HCT116 (cell line): ENCODE measurements around the gene P3H4. TPM values are rescaled to one million over a fixed set of nuclear protein-coding genes. Genes with fewer than 3 reads are reported as not detected.

Source experiments
- ATAC-seq: fragments of 200-7000 bp; cut with Tn5 transposase; 2 replicates; pipeline ENCODE4 v1.9.1; 2020; ENCODE audit warnings: mild to moderate bottlenecking, moderate library complexity
- BruUV-seq: library from RNA; stranded (reverse); fragments of 400-500 nt; replicated peaks from 2 replicates; lab custom pipeline; 2021; lab: Mats Ljungman, UMichigan
- CTCF ChIA-PET: fragments of 300-600 bp; sonication (Branson Sonifier 250); formaldehyde crosslinking; loops from one replicate; lab custom pipeline; 2021; ENCODE audit warnings: antibody characterized with exemption; lab: Charles Lee
- POLR2A ChIA-PET: fragments of 300-600, 350-600 bp; sonication (Branson Sonifier 250); formaldehyde crosslinking; loops from one replicate; lab custom pipeline; 2021; ENCODE audit warnings: antibody characterized with exemption; lab: Charles Lee
- RAD21 ChIA-PET, 2 experiments: fragments of 300-600 bp; sonication (Branson Sonifier 250); formaldehyde crosslinking; loops; one replicate each; lab custom pipeline; 2023; ENCODE audit warnings: low total read pairs in 2 of 2; ENCODE audit not compliant: uncharacterized antibody in 2 of 2, unreplicated experiment in 2 of 2, low non-redundant PET in 1 of 2; lab: Charles Lee
- DNase-seq: peaks from one replicate; pipeline ENCODE4 v3.0.0-alpha.2; 2010; ENCODE audit warnings: low read depth, low spot score
- H2AFZ ChIP-seq: fragments of 200-600 bp; shearing (Covaris generic), sonication (generic); 2 replicates; pipeline ENCODE4 v1.6.1; 2017; ENCODE audit warnings: low read depth, mixed run types, mixed read lengths, antibody characterized with exemption, low read length; ENCODE audit not compliant: poor library complexity, severe bottlenecking
- H3K27ac ChIP-seq: 2 replicates; pipeline ENCODE4 v1.5.1; 2012; ENCODE audit warnings: low read depth, low read length
- H3K27me3 ChIP-seq: fragments of 200-600 bp; sonication (generic); 2 replicates; pipeline ENCODE4 v1.6.1; 2016; ENCODE audit warnings: mixed run types, low read length, mixed read lengths; ENCODE audit not compliant: insufficient read depth
- H3K36me3 ChIP-seq, 2 experiments: fragments of 200-500 bp in 1 of 2; fragments of 200-600 bp in 1 of 2; sonication (Bioruptor generic) in 1 of 2; sonication (generic) in 1 of 2; 2 replicates each; pipeline versions ENCODE4 v1.5.1 to v1.6.1; 2014 to 2016; ENCODE audit warnings: low read length in 2 of 2, inconsistent platforms in 1 of 2, mixed read lengths in 1 of 2, mixed run types in 1 of 2; ENCODE audit not compliant: insufficient read depth in 2 of 2, control insufficient read depth in 1 of 2
- H3K4me1 ChIP-seq, 2 experiments: fragments of 200-600 bp in 1 of 2; sonication (generic) in 1 of 2; 2 replicates each; pipeline versions ENCODE4 v1.5.1 to v1.6.1; 2012 to 2017; ENCODE audit warnings: low read length in 2 of 2, inconsistent platforms in 1 of 2, mild to moderate bottlenecking in 1 of 2, mixed read lengths in 1 of 2, mixed run types in 1 of 2, moderate library complexity in 1 of 2; ENCODE audit not compliant: insufficient read depth in 2 of 2, control insufficient read depth in 1 of 2
- H3K4me2 ChIP-seq: fragments of 200-600 bp; sonication (generic); 2 replicates; pipeline ENCODE4 v1.6.1; 2017; ENCODE audit warnings: mixed run types, low read length, mixed read lengths
- H3K4me3 ChIP-seq, 2 experiments: fragments of 200-600 bp in 1 of 2; sonication (generic) in 1 of 2; replicated peaks in 1 of 2; 2 replicates each; pipeline ENCODE4 v1.5.1; 2011 to 2016; ENCODE audit warnings: low read length in 2 of 2, control low read depth in 1 of 2, low read depth in 1 of 2, mild to moderate bottlenecking in 1 of 2, mixed read lengths in 1 of 2, mixed run types in 1 of 2
- H3K79me2 ChIP-seq: fragments of 200-600 bp; sonication (generic); 2 replicates; pipeline ENCODE4 v1.6.1; 2017; ENCODE audit warnings: mild to moderate bottlenecking, mixed run types, low read length, moderate library complexity, mixed read lengths; ENCODE audit not compliant: insufficient read depth
- H3K9ac ChIP-seq: fragments of 200-600 bp; sonication (generic); 2 replicates; pipeline ENCODE4 v1.6.1; 2016; ENCODE audit warnings: low read length, mixed read lengths
- H3K9me2 ChIP-seq: fragments of 200-600 bp; sonication (generic), shearing (Covaris generic); 2 replicates; pipeline ENCODE4 v1.6.1; 2017; ENCODE audit warnings: mixed run types, mild to moderate bottlenecking, moderate library complexity; ENCODE audit not compliant: insufficient read depth
- H3K9me3 ChIP-seq, 2 experiments: fragments of 200-500 bp in 1 of 2; fragments of 200-600 bp in 1 of 2; sonication (Bioruptor generic) in 1 of 2; sonication (generic) in 1 of 2; 2 replicates each; pipeline ENCODE4 v1.6.1; 2014 to 2017; ENCODE audit warnings: low read length in 2 of 2, mixed read lengths in 2 of 2, inconsistent platforms in 1 of 2, low read depth in 1 of 2, mild to moderate bottlenecking in 1 of 2, mixed run types in 1 of 2, moderate library complexity in 1 of 2; ENCODE audit not compliant: control insufficient read depth in 1 of 2, insufficient read depth in 1 of 2
- H4K20me1 ChIP-seq: fragments of 200-600 bp; sonication (generic), shearing (Covaris generic); 2 replicates; pipeline ENCODE4 v1.6.1; 2017; ENCODE audit warnings: mixed run types, mild to moderate bottlenecking, moderate library complexity; ENCODE audit not compliant: insufficient read depth
- EZH2phosphoT487 ChIP-seq: fragments of 200-600 bp; IDR thresholded peaks from 2 replicates; pipeline ENCODE4 v1.6.1; 2018; ENCODE audit warnings: antibody characterized with exemption, borderline replicate concordance
- POLR2A ChIP-seq: IDR thresholded peaks from 2 replicates; pipeline ENCODE4 v1.7.0; 2011; ENCODE audit warnings: borderline replicate concordance; ENCODE audit not compliant: insufficient read depth, insufficient read length; ENCODE audit errors: extremely low read depth
- REST ChIP-seq: IDR thresholded peaks from 2 replicates; pipeline ENCODE4 v1.6.1; 2012; ENCODE audit warnings: low read depth
- intact Hi-C: fragments of 100-400 bp; cut with micrococcal nuclease; formaldehyde crosslinking; loops from 2 replicates; pipeline ENCODE4 v1.10.0; 2022
- total RNA-seq: library from RNA; stranded (reverse); gene quantifications from one replicate; pipeline ENCODE4 v1.2.1, GENCODE V29; 2021; ENCODE audit not compliant: unreplicated experiment

P3H4 gene
- total RNA-seq, 1 experiment from 2014 or later = 23.4 TPM

DNA sequence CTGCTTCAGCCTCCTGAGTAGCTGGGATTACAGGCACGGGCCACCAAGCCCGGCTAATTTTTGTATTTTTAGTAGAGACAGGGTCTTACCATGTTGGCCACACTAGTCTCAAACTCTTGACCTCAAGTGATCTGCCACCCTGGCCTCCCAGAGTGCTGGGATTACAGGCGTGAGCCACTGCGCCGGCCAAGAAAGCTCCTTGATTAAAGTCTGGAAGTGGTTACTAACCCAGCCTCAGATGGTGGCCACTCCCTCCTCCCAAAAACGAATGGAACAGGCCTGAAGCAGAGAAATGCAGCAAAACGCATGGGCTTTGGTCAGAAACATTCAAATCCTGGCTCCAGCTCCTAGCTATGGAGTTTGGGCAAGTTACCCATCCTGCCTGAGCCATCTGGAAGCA, 12.3 kb upstream of the P3H4 start:
- ChIA-PET CTCF (no interaction called here), POLR2A (no interaction called here), RAD21 (no interaction called here)
- intact Hi-C loops = no loop called here
- no peak overlapping the region for H3K4me3 ChIP-seq
- DNase-seq = no peak
- no TSS peak for BruUV-seq
- no peak for TF ChIP-seq POLR2A
- H3K4me2 ChIP-seq = no peak overlapping the region
- H3K27ac ChIP-seq = no peak overlapping the region
- H3K4me1 ChIP-seq = no peaks in the 10 kb centered on the region
- H3K9me3 ChIP-seq = no peaks in the 10 kb centered on the region
- no peaks in the 10 kb centered on the region for H3K9me2 ChIP-seq
- ATAC-seq = no peak
- peaks cover 12 to 18% of the 10 kb centered on the region in 2 experiments for H3K36me3 ChIP-seq
- no peaks in the 10 kb centered on the region for H3K27me3 ChIP-seq
- H4K20me1 ChIP-seq = no peaks in the 10 kb centered on the region
- H3K9ac ChIP-seq = no peak overlapping the region
- H2AFZ ChIP-seq = no peak overlapping the region
- H3K79me2 ChIP-seq = no peaks in the 10 kb centered on the region

- no peaks in the 10 kb centered on the region for H3K27me3 ChIP-seq
Measured at GRCh38 chr17:41823580-41823979, 11.8 kb upstream of the P3H4 start.

More at GRCh38 chr17:41823580-41823979, 11.8 kb upstream of the P3H4 start:
- Histone ChIP-seq H3K79me2 (no peaks in the 10 kb centered on the region), H3K4me3 (no peak overlapping the region), H3K27ac (no peak overlapping the region), H3K9me2 (no peaks in the 10 kb centered on the region), H3K36me3 (peaks cover 7 to 13% of the 10 kb centered on the region in 2 experiments), H3K9me3 (no peaks in the 10 kb centered on the region), H2AFZ (no peak overlapping the region), H3K9ac (no peak overlapping the region), H3K4me2 (no peak overlapping the region), H3K4me1 (no peaks in the 10 kb centered on the region), H4K20me1 (no peaks in the 10 kb centered on the region)
- RAD21 ChIA-PET = no interaction called here
- ATAC-seq = no peak; the same call in 1 of the 2 replicates
- no peak for TF ChIP-seq REST
- no peak for TF ChIP-seq EZH2phosphoT487
- intact Hi-C loops = no loop called here
- DNase-seq = no peak
- POLR2A ChIA-PET = no interaction called here
- no TSS peak for BruUV-seq
- CTCF ChIA-PET = no interaction called here
